HEK293 (cell line): ENCODE measurements around the gene SNAPIN.

ENCODE experiments used
- CTCF ChIA-PET: fragments of 350-600 bp; formaldehyde crosslinking; extraction: SDS; loops from one replicate; lab custom pipeline; 2021; ENCODE audit warnings: antibody characterized with exemption; lab: Yijun Ruan, JAX
- POLR2A ChIA-PET: fragments of 300-600 bp; formaldehyde crosslinking; extraction: SDS; loops from one replicate; lab custom pipeline; 2020; ENCODE audit warnings: antibody characterized with exemption, inconsistent platforms; lab: Yijun Ruan, JAX
- H3K27ac ChIP-seq: fragments of 200-500 bp; sonication (Bioruptor generic); 2 replicates; pipeline ENCODE4 v1.5.1; 2014; ENCODE audit warnings: low read depth, low read length, control low read depth, inconsistent platforms; ENCODE audit errors: extremely low read depth
- H3K36me3 ChIP-seq, 2 experiments: fragments of 200-500 bp in 1 of 2; sonication (Bioruptor generic) in 1 of 2; 1 replicate in 1 of 2; 2 replicates in 1 of 2; pipeline ENCODE4 v1.5.1; 2014 to 2017; ENCODE audit warnings: inconsistent platforms in 2 of 2, low read length in 2 of 2; ENCODE audit not compliant: control insufficient read depth in 2 of 2, insufficient read depth in 1 of 2
- H3K4me1 ChIP-seq: fragments of 200-500 bp; sonication (Bioruptor generic); 2 replicates; pipeline ENCODE4 v1.5.1; 2014; ENCODE audit warnings: mild to moderate bottlenecking, low read length, inconsistent platforms; ENCODE audit not compliant: control insufficient read depth, insufficient read depth
- H3K4me3 ChIP-seq: 2 replicates; pipeline ENCODE4 v1.5.1; 2011; ENCODE audit warnings: low read depth, mild to moderate bottlenecking, control low read depth, low read length, moderate library complexity
- H3K9me3 ChIP-seq: fragments of 200-500 bp; sonication (Bioruptor generic); 2 replicates; pipeline ENCODE4 v1.5.1; 2014; ENCODE audit warnings: low read depth, low read length, inconsistent platforms; ENCODE audit not compliant: control insufficient read depth, insufficient read depth
- HIC1 ChIP-seq: fragments of 450-650 bp; formaldehyde crosslinking; IDR thresholded peaks from 2 replicates; pipeline ENCODE4 v1.5.1; 2016; ENCODE audit warnings: missing biosample characterization, missing genetic modification characterization
- KLF17 ChIP-seq: fragments of 450-650 bp; formaldehyde crosslinking; IDR thresholded peaks from 2 replicates; pipeline ENCODE4 v1.5.1; 2016; ENCODE audit warnings: missing biosample characterization, missing genetic modification characterization
- SP3 ChIP-seq: fragments of 450-650 bp; formaldehyde crosslinking; IDR thresholded peaks from 2 replicates; pipeline ENCODE4 v1.5.1; 2016; ENCODE audit warnings: missing biosample characterization, missing genetic modification characterization
- ZBTB11 ChIP-seq: fragments of 450-650 bp; formaldehyde crosslinking; conservative IDR thresholded peaks from 2 replicates; pipeline ENCODE4 v1.5.1; 2016; ENCODE audit warnings: low read depth, missing biosample characterization, missing genetic modification characterization
- ZBTB17 ChIP-seq: fragments of 450-650 bp; formaldehyde crosslinking; IDR thresholded peaks from 2 replicates; pipeline ENCODE4 v1.5.1; 2016; ENCODE audit warnings: missing biosample characterization, missing genetic modification characterization
- ZBTB49 ChIP-seq: fragments of 450-650 bp; formaldehyde crosslinking; IDR thresholded peaks from 2 replicates; pipeline ENCODE4 v1.5.1; 2016; ENCODE audit warnings: missing biosample characterization, missing genetic modification characterization, low read depth
- ZBTB7A ChIP-seq: fragments of 450-650 bp; formaldehyde crosslinking; IDR thresholded peaks from 2 replicates; pipeline ENCODE4 v1.5.1; 2016; ENCODE audit warnings: low read depth, missing biosample characterization, missing genetic modification characterization
- ZBTB8A ChIP-seq: fragments of 450-650 bp; formaldehyde crosslinking; IDR thresholded peaks from 2 replicates; pipeline ENCODE4 v1.5.1; 2016; ENCODE audit warnings: missing biosample characterization, missing genetic modification characterization
- ZNF10 ChIP-seq: fragments of 450-650 bp; formaldehyde crosslinking; IDR thresholded peaks from 2 replicates; pipeline ENCODE4 v1.5.1; 2017; ENCODE audit warnings: missing biosample characterization, missing genetic modification characterization
- ZNF138 ChIP-seq: fragments of 450-650 bp; formaldehyde crosslinking; IDR thresholded peaks from 2 replicates; pipeline ENCODE4 v1.5.1; 2016; ENCODE audit warnings: missing biosample characterization, missing genetic modification characterization, borderline replicate concordance
- ZNF223 ChIP-seq: fragments of 450-650 bp; formaldehyde crosslinking; IDR thresholded peaks from 2 replicates; pipeline ENCODE4 v1.5.1; 2016; ENCODE audit warnings: missing biosample characterization, missing genetic modification characterization
- ZNF23 ChIP-seq: fragments of 450-650 bp; formaldehyde crosslinking; IDR thresholded peaks from 2 replicates; pipeline ENCODE4 v1.5.1; 2016; ENCODE audit warnings: missing biosample characterization, missing genetic modification characterization, borderline replicate concordance
- ZNF398 ChIP-seq: fragments of 450-650 bp; formaldehyde crosslinking; IDR thresholded peaks from 2 replicates; pipeline ENCODE4 v1.5.1; 2017; ENCODE audit warnings: missing biosample characterization, missing genetic modification characterization
- ZNF561 ChIP-seq: fragments of 450-650 bp; IDR thresholded peaks from 2 replicates; pipeline ENCODE4 v1.5.1; 2018; ENCODE audit warnings: missing biosample characterization, missing genetic modification characterization, borderline replicate concordance
- ZNF600 ChIP-seq: fragments of 450-650 bp; formaldehyde crosslinking; IDR thresholded peaks from 2 replicates; pipeline ENCODE4 v1.5.1; 2016; ENCODE audit warnings: missing biosample characterization, missing genetic modification characterization
- ZNF654 ChIP-seq: fragments of 450-650 bp; formaldehyde crosslinking; IDR thresholded peaks from 2 replicates; pipeline ENCODE4 v1.5.1; 2016; ENCODE audit warnings: low read depth, missing biosample characterization, missing genetic modification characterization
- ZNF837 ChIP-seq: fragments of 450-650 bp; formaldehyde crosslinking; IDR thresholded peaks from 2 replicates; pipeline ENCODE4 v1.5.1; 2016; ENCODE audit warnings: missing biosample characterization, missing genetic modification characterization
- ZNF843 ChIP-seq: fragments of 450-650 bp; formaldehyde crosslinking; IDR thresholded peaks from 2 replicates; pipeline ENCODE4 v1.5.1; 2016; ENCODE audit warnings: missing biosample characterization, missing genetic modification characterization

SNAPIN gene

GRCh38 chr1:153626904-153627714, 31.4 kb upstream of the SNAPIN start, which contains the start of gene S100A13 (continued):
- 0 out of 2 replicates have a peak, but pooled peaks have one; percentile 25 for TF ChIP-seq ZBTB11 (tag by site-specific recombination)
- no peak for TF ChIP-seq ZBTB49

GRCh38 chr1:153627715-153628626, 30.5 kb upstream of the SNAPIN start, which contains the start of gene S100A1:
TSS of gene S100A1 (plus strand) at chr1:153628434. CDS start at chr1:153630522, 2,088 bp downstream.
- Histone ChIP-seq H3K9me3 (no peaks in the 10 kb centered on the region), H3K27ac (peak within 1 kb of the TSS; percentile 61), H3K4me1 (0 out of 2 replicates have a peak, but pooled peaks cover 3% of the 10 kb centered on the region), H3K4me3 (peak within 1 kb of the TSS; percentile 55), H3K36me3 (peaks cover 0 to 23% of the 10 kb centered on the region in 2 experiments; a peak in 2 of 3 replicates)
- CTCF ChIA-PET: interaction anchor here (0.5 to 7.4 kb wide), 42 partner anchors 9 to 340 kb away, joined by 3 to 54 read pairs (median 5); partner anchors contain the start of genes CREB3L4, S100A14, S100A16 and S100A2
- POLR2A ChIA-PET: interaction anchor here (0.6 to 2.9 kb wide), 28 partner anchors 9 to 1455 kb away, joined by 3 to 24 read pairs (median 8); partner anchors contain the start of genes JTB, RPS27, S100A14 and S100A16
- TF ChIP-seq ZBTB8A (tag by site-specific recombination): 0 out of 2 replicates have a peak, but pooled peaks have one; percentile 5
- no peak for TF ChIP-seq ZNF654 (tag by site-specific recombination)
- TF ChIP-seq ZNF223 (tag by site-specific recombination): no peak
- no peak for TF ChIP-seq ZNF843
- TF ChIP-seq SP3 (tag by site-specific recombination): peak; percentile 13; the same call in 1 of the 2 replicates
- no peak for TF ChIP-seq ZBTB17 (tag by site-specific recombination)
- TF ChIP-seq ZNF138 (tag by site-specific recombination): no peak
- TF ChIP-seq ZBTB7A (tag by site-specific recombination): no peak
- 0 out of 2 replicates have a peak, but pooled peaks have one; percentile 31 for TF ChIP-seq ZNF398 (tag by site-specific recombination)
- peak; percentile 59; the same call in 1 of the 2 replicates for TF ChIP-seq ZNF10 (tag by site-specific recombination)
- TF ChIP-seq KLF17: no peak
- peak; percentile 79 for TF ChIP-seq ZNF600 (tag by site-specific recombination)
- peak; percentile 9; the same call in 1 of the 2 replicates for TF ChIP-seq ZNF561 (tag by site-specific recombination)
- no peak for TF ChIP-seq ZNF837
- no peak for TF ChIP-seq ZNF23 (tag by site-specific recombination)
- TF ChIP-seq HIC1 (tag by site-specific recombination): 0 out of 2 replicates have a peak, but pooled peaks have one; percentile 6
